GM19025 (cell line): ENCODE results near the gene MB.

ENCODE experiments used
- ATAC-seq: cut with Tn5 transposase; IDR thresholded peaks from one replicate; pipeline ENCODE4 v1.9.1; 2021; ENCODE audit warnings: mild to moderate bottlenecking, low read depth, moderate library complexity; ENCODE audit not compliant: unreplicated experiment

MB gene

GRCh38 chr22:35580351-35581022, 36.6 kb downstream of the MB start:
- ATAC-seq: no peak

GRCh38 chr22:35578836-35579575, 38.1 kb downstream of the MB start:
- ATAC-seq: no peak

- ATAC-seq: no peak
Measured at GRCh38 chr22:35577799-35578659, 39.1 kb downstream of the MB start.

GRCh38 chr22:35576671-35577070, 40.5 kb downstream of the MB start:
- no peak for ATAC-seq

- ATAC-seq: no peak
Measured at GRCh38 chr22:35575116-35575748, 41.9 kb downstream of the MB start.

- ATAC-seq: no peak
Measured at GRCh38 chr22:35572556-35572955, 44.6 kb downstream of the MB start.

GRCh38 chr22:35570686-35571194, 46.4 kb downstream of the MB start:
- ATAC-seq: no peak

GRCh38 chr22:35569916-35570315, 47.2 kb downstream of the MB start:
- ATAC-seq: no peak

GRCh38 chr22:35568751-35569739, 48.1 kb downstream of the MB start:
- ATAC-seq: no peak

- no peak for ATAC-seq
Measured at GRCh38 chr22:35567351-35568141, 49.6 kb downstream of the MB start.

- ATAC-seq: no peak
Measured at GRCh38 chr22:35564975-35565867, 51.9 kb downstream of the MB start.

- ATAC-seq: no peak
Measured at GRCh38 chr22:35563211-35563610, 53.9 kb downstream of the MB start.

- ATAC-seq: no peak
Measured at GRCh38 chr22:35561796-35562526, 55.2 kb downstream of the MB start.

GRCh38 chr22:35560824-35561223, 56.3 kb downstream of the MB start:
- ATAC-seq: no peak

GRCh38 chr22:35560366-35560765, 56.8 kb downstream of the MB start:
- ATAC-seq: no peak

GRCh38 chr22:35559354-35560005, 57.6 kb downstream of the MB start:
- no peak for ATAC-seq
